Vagina (tissue), 2 donors: ENCODE measurements around the gene CIAO3.

ENCODE experiments used
- POLR2A ChIP-seq, 2 donors: fragments of 450-650 bp; IDR thresholded peaks; one replicate each; pipeline ENCODE4 v1.6.1; 2017; ENCODE audit warnings: antibody characterized with exemption in 2 of 2, mild to moderate bottlenecking in 2 of 2, moderate library complexity in 2 of 2
- POLR2AphosphoS5 ChIP-seq, 2 donors: sonication (generic); formaldehyde crosslinking; IDR thresholded peaks; one replicate each; pipeline ENCODE4 v1.9.0; 2017; ENCODE audit warnings: antibody characterized with exemption in 2 of 2, mild to moderate bottlenecking in 2 of 2, low read depth in 1 of 2; ENCODE audit not compliant: insufficient read depth in 1 of 2
- TF ChIP-seq, protein P1 (sequence below), 3 experiments: fragments of 450-650 bp in 2 of 3; fragments of 200-600 bp in 1 of 3; sonication (generic) in 1 of 3; IDR thresholded peaks; one replicate each; pipeline ENCODE4 v1.5.1; 2017 to 2019; ENCODE audit warnings: antibody characterized with exemption in 3 of 3, mild to moderate bottlenecking in 2 of 3, moderate library complexity in 2 of 3

DNA sequence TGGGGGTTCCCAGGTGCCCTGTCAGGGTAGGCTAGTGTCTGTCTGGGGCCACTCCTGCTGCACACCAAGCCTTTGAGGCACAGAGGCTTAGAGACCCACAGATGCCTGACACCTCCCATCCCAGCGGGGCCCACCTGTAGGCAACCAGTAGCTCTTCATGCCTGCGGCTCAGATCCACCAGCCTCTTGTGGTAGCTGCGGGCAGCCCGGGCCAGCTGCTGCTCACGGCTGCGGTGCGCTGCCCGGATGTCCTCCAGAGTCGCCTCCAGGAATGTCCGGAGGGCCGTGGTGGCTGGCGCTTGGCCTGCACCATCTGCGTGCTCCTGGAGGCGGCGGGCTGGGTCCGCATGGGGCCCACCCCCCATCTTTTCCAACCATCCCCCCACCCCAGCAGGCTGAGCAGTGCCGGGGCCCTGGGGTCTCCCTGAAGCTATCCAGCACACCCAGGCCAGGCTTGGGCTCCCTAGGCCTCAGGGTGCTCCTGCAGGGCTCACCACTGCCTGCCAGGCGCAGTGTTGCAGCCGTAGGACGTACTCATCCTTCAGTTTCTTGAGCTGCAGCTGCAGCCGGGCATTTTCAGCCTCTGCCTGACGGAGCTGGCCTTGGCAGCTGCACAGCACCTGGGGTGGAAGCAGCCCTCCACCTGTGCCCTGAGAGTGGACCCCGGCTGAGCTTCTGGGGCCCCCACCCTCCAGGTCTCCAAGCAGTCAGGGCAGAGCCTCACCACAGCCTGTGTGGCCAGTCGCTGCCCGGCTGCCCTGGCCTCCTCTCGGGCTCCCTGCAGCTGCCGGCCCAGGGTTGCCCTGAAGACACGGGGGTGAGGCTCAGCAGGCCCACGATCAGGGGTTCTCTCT lies 16.4 kb downstream of the CIAO3 start:
- TF ChIP-seq, protein P1, sequence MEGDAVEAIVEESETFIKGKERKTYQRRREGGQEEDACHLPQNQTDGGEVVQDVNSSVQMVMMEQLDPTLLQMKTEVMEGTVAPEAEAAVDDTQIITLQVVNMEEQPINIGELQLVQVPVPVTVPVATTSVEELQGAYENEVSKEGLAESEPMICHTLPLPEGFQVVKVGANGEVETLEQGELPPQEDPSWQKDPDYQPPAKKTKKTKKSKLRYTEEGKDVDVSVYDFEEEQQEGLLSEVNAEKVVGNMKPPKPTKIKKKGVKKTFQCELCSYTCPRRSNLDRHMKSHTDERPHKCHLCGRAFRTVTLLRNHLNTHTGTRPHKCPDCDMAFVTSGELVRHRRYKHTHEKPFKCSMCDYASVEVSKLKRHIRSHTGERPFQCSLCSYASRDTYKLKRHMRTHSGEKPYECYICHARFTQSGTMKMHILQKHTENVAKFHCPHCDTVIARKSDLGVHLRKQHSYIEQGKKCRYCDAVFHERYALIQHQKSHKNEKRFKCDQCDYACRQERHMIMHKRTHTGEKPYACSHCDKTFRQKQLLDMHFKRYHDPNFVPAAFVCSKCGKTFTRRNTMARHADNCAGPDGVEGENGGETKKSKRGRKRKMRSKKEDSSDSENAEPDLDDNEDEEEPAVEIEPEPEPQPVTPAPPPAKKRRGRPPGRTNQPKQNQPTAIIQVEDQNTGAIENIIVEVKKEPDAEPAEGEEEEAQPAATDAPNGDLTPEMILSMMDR (IDR thresholded peaks at IDR 0.05) = no peak
- TF ChIP-seq POLR2A (IDR thresholded peaks at IDR 0.05) (no peak), POLR2AphosphoS5 (IDR thresholded peaks at IDR 0.05; ENCODE audit: insufficient read depth in 1 of 2, low read depth in 1 of 2) (no peak)
